ENCODE data around the gene RAD51B.

RAD51B gene

GRCh38 chr14:68534276-68534675 is 714.7 kb downstream of the RAD51B start:
- H3K4me3 ChIP-seq (ENCODE audit: low read depth, low read length), result no peak overlapping the region
- TF ChIP-seq CTCF (IDR thresholded peaks at IDR 0.05; ENCODE audit: low read depth, low read length), result no peak

DNA sequence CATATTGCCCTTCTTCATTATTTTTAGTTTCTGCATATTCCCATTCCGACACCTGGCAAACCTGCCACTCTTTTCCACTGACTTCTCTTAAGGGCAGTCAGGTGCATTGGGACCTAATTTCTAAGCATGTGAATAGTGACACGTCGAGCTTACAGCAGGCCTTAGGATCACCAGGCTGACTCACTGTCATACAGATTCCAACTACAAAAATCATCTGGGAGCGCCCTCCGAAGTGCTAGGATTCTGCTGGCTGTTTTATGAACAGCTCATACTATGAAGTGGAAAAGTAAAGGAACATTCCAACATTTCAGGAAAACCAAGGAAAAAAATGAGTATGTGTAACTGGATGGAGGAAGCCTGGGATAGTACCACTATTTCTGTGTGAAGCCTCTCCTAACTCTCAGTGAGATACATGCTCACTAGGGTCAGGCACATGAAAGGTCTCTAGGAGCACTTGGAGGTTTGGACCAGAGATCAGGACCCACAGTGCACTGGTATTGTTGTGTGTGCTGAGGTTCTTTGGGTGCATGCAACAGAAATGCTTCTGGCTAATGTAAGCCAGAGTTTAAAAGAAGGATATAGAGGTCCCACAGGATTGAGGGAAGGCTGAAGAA is 715.9 kb downstream of the RAD51B start:
- no peak overlapping the region for H3K4me3 ChIP-seq (ENCODE audit: low read depth, low read length)
- no peak for TF ChIP-seq CTCF (IDR thresholded peaks at IDR 0.05; ENCODE audit: low read depth, low read length)

- TF ChIP-seq CTCF (IDR thresholded peaks at IDR 0.05; ENCODE audit: low read depth, low read length), result no peak
- no peak overlapping the region for H3K4me3 ChIP-seq (ENCODE audit: low read depth, low read length)
Measured at GRCh38 chr14:68536018-68536410, 716.4 kb downstream of the RAD51B start.

DNA sequence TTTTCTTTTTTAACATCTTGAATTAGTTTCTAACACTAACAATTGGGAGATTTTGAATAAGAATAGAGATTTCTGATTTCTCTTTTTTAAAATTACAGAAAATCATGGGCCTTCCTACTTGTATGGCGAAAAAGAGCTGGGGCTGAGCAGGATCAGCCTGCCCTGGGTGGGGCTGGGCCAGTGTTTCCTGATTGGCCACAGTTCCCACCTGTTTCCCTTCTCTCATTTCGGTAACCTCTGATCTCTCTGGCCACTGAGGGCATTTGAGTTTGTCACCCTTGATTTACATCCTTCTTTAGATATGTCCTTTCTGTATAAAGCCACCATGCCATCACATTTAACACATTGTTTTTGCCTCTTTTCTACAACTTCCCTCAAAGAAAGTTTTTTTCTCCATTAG is 719.1 kb downstream of the RAD51B start:
- no peak overlapping the region for H3K4me3 ChIP-seq (ENCODE audit: low read depth, low read length)
- TF ChIP-seq CTCF (IDR thresholded peaks at IDR 0.05; ENCODE audit: low read depth, low read length), result no peak

DNA sequence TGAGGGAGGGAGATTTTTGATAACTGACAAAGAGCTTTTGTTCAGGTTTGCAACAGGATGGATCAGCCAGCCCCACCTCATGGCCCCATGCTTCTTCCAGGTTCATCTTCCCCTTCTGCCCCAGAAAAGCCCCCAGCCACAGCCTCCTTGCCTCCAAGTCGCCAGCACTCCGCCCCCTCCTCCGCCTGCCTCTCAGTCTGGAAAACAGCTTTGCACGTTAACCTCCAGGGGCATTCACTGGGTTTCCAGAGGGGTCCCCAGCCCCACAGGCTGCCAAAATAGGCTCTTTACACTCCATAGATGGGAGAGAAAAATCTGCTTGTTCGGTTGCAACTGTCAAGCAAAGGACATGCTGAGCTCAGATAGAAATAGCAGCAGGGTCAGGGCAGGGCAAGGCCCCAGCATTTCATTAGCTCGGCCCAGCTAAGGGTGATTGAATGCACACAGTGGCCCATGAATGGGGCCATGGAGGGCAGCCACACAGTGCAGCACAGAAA is 719.7 kb downstream of the RAD51B start:
- H3K4me3 ChIP-seq (ENCODE audit: low read depth, low read length), result no peak overlapping the region
- no peak for TF ChIP-seq CTCF (IDR thresholded peaks at IDR 0.05; ENCODE audit: low read depth, low read length)

- no peak overlapping the region for H3K4me3 ChIP-seq (ENCODE audit: low read depth, low read length)
- no peak for TF ChIP-seq CTCF (IDR thresholded peaks at IDR 0.05; ENCODE audit: low read depth, low read length)
Measured at GRCh38 chr14:68539789-68540188, 720.2 kb downstream of the RAD51B start.

GRCh38 chr14:68541178-68541896 is 721.8 kb downstream of the RAD51B start:
- H3K4me3 ChIP-seq (ENCODE audit: low read depth, low read length), result no peak overlapping the region
- TF ChIP-seq CTCF (IDR thresholded peaks at IDR 0.05; ENCODE audit: low read depth, low read length), result no peak
